Measurements from ENCODE around the gene APOA1.

GRCh38 chr11:116794851-116795250 is 42.6 kb downstream of the APOA1 start:
- TF ChIP-seq NFYB (IDR thresholded peaks at IDR 0.05; ENCODE audit: insufficient read depth, low read depth, low read length) (no peak), CTCF (IDR thresholded peaks at IDR 0.05 in 2 of 3, conservative IDR thresholded peaks at IDR 0.05 in 1 of 3; ENCODE audit: control insufficient read depth in 2 of 3, extremely low read depth in 1 of 3, insufficient read depth in 1 of 3, low read depth in 3 of 3, low read length in 3 of 3) (no peak), CREM (IDR thresholded peaks at IDR 0.05; ENCODE audit: low read depth) (no peak), REST (IDR thresholded peaks at IDR 0.05; ENCODE audit: low read depth, low read length) (no peak), NFYA (IDR thresholded peaks at IDR 0.05; ENCODE audit: borderline replicate concordance, low read depth, low read length) (no peak), NR2C2 (IDR thresholded peaks at IDR 0.05; ENCODE audit: borderline replicate concordance, control insufficient read depth, insufficient read length, low read depth) (no peak), BHLHE40 (IDR thresholded peaks at IDR 0.05; ENCODE audit: borderline replicate concordance in 1 of 2, low read depth in 2 of 2, low read length in 1 of 2) (no peak), SMC3 (IDR thresholded peaks at IDR 0.05; ENCODE audit: borderline replicate concordance, low read length) (no peak), CREB1 (IDR thresholded peaks at IDR 0.05; ENCODE audit: low read depth) (no peak), USF2 (IDR thresholded peaks at IDR 0.05; ENCODE audit: borderline replicate concordance, low read depth, low read length) (no peak), POLR2A (IDR thresholded peaks at IDR 0.05; ENCODE audit: low read depth, low read length) (no peak), BCL3 (IDR thresholded peaks at IDR 0.05; ENCODE audit: borderline replicate concordance, insufficient read depth, low read depth, low read length, poor library complexity, severe bottlenecking) (no peak), MTA3 (IDR thresholded peaks at IDR 0.05; ENCODE audit: borderline replicate concordance, low read length) (no peak), ZNF592 (IDR thresholded peaks at IDR 0.05) (no peak)
